OCI-LY1 (cell line): ENCODE data around the gene ATP2A2.

Source experiments
- CTCF ChIP-seq: fragments of 200-600 bp; sonication (generic), shearing (Covaris generic); IDR thresholded peaks from 2 replicates; pipeline ENCODE4 v1.5.1; 2017; ENCODE audit warnings: mild to moderate bottlenecking, antibody characterized with exemption, low read length, moderate library complexity, mixed read lengths
- EZH2 ChIP-seq: fragments of 200-600 bp; sonication (generic), shearing (Covaris generic); IDR thresholded peaks from 2 replicates; pipeline ENCODE4 v1.8.0; 2017; ENCODE audit warnings: borderline replicate concordance, mixed run types, mild to moderate bottlenecking, antibody characterized with exemption, low read length, moderate library complexity, mixed read lengths

GRCh38 chr12:110254971-110255540 lies 26.0 kb upstream of the ATP2A2 start:
- TF ChIP-seq CTCF (no peak), EZH2 (no peak)
